Activated CD4-positive, CD25-positive, alpha-beta regulatory T cell treated with anti-CD3 and anti-CD28 coated beads, Interleukin-2, amount 50 U/mL, for 24 hours (primary cell): Measurements from ENCODE around the gene PDE1A.
A peak's percentile ranks its signal among the peaks of the same experiment; 100 is the strongest.

Experiments used
- ATAC-seq, 2 donors: fragments of 150-1000 bp; cut with Tn5 transposase; one replicate each; pipeline ENCODE4 v1.10.0; 2021; ENCODE audit warnings: mild to moderate bottlenecking in 1 of 2, moderate library complexity in 1 of 2

PDE1A gene

DNA sequence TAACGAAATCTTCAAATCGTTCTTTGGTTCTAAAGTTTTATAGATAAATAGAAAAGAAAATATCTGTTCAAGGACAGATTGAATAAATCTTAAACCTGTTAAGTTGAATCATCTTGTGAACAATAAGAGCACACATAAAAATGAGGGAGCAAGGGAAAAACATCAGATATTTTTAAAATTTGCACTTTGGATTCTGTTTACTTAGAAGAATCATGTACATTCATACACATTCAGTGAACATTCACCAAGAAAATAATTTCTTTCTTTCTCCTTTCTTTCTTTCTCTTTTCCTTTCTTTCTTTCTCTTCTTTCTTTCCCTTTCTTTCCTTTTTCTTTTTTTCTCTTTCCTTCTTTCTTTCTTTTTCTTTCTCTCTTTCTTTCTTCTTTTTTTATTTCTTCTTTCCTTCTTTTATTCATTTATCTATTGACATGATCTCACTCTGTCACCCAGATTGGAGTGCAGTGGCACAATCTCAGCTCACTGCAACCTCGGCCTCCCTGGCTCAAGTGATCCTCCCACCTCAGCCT lies 164.9 kb downstream of the PDE1A start:
- ATAC-seq: no peak

DNA sequence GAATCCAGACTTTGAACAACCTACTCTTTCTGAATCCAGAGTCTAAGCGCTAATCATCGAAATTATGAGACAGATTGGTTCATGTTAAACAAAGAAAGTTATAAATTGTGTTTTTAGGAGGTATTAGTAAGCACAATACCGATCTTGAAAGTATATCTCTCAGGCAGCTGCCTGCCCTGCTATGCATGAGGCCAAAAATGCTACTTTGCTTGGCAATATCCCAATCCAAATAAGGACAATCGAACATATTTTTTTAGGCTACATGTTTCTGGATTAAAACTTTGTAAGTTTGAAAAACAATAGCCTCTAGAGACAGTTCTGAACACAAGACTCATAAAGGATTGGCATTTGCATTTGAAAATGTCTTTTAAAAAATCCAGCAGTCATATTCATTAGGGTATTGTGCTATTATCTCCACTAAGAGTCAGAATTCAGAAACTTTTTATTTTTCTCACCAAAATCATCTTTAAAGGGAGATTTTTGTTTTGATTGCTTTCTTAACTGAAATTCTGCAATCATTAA lies 167.1 kb downstream of the PDE1A start:
- ATAC-seq: no peak

DNA sequence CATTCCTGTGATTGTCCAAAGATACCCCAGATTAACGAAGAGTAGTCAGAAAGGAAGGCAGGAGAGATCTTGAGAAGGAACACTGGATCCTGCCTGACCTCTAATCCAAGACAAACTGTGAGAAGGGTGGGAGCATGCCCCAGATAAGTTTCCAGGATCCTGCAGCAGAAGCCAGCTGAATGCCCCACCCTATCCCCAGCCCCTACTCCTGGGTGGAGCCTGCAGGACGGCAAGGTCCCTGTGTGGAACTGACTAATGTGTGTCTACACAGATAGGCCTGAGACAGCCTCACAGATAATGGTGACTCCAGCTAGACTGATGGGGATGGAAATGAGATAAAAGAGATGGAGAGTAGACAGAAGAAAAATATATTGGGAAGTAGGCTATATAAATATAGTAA lies 174.3 kb downstream of the PDE1A start:
- ATAC-seq: no peak

DNA sequence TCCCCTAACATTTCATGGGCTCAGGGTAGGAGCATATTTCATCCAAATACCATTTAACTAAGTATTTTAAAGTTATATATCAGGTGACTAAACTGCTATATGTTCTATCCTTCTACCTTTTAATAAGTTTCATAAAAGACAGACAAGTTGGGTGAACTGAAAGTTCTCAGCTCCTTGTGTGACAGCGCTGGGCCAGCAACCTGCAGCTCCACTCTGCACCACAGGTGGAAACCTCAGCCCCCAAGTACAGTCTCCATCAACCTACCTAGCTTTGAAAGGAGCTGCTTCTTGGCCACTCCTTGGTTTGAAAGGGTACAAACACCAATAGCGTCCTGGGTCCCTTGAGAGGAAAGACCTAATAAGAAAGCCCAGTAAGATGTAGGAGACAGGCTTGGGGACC lies 177.9 kb downstream of the PDE1A start:
- ATAC-seq: no peak

DNA sequence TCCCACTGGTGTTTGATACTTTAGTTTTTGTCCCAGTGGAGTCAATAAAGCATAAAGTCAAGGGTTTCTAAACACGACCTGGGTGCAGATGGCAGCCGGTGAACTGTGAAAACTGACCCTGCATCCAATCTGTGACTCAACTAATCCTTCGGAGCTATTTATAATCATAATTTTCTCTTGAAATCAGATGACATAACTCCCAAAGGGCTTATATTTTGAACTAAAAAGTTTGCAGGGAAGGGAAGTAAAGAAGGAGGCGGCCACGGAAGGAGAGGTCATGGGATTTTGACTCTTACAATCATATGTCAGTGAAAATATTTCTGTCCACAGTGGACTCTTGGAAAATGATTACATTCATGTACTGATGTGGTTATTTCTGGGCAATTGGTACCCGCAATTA lies 178.5 kb downstream of the PDE1A start:
- ATAC-seq: no peak

DNA sequence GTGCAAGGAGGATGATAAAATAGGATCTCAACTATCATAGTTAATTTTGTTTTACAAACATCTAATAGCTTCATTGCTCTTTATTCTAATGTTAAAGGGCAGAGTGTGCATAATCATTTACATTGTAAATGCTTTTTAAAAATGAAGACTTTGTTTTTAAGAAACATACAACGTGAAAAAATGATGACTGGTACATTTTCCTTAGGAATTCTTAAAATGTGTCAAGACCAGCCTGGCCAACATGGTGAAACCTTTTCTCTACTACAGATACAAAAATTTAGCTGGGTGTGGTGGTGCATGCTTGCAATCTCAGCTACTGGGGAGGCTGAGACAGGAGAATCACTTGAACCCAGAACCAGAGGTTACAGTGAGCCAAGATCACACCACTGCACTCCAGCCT lies 179.0 kb downstream of the PDE1A start:
- ATAC-seq: no peak

DNA sequence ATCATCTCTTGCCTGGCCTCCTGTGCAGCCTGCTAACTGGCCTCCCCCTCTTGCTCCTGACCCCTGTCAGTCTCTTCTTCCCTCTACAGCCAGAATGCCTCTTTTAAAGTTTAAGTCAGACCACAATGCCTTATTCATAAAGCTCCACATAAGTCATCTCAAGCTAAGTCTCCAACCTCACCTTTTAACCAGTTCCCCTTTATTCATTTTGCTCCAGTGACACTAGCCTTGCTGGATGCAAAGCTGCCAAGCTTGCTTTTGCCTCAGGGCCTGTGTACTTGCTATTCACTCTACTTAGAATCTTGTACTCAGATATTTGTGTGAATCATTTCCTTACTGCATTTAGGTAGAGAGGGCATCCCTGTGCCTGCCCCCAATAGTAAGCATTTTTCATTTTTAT lies 180.9 kb downstream of the PDE1A start:
- no peak for ATAC-seq

DNA sequence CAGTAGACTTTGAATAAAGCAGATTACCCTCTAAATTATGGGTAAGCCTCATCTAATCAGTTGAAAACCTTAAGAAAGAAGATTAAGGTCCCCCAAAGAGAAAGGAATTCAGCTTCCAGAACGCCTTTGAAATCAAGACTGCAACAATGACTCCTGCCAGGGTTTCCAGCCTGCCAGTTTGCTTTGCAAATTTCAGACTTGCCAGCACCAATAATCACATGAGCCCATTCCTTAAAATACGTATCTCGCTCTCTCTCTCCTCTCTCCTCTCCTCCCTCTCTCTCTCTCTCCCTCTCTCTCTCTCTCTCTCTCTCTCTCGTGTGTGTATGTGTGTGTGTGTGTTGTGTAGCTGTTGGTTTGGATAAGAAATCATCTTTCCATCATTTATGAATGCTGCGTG lies 184.2 kb downstream of the PDE1A start:
- ATAC-seq: no peak

DNA sequence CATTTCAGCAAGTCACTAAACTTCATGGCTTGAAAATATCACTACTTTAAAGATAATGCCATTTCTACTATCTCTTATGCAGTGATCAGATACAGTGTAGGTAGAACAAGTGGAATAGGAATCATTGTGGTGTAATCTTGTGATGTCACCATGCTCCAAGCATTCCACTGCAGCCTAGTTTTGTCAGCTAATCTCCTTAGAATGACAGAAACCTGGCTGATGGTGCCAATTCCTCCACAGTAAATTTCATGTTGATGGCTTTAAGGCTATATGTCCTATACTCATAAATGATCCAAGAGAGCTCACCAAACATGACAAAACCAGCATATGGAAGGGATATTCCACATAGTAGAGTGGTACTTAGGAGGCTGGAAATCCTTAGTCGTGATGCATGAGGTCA lies 184.9 kb downstream of the PDE1A start:
- no peak for ATAC-seq

DNA sequence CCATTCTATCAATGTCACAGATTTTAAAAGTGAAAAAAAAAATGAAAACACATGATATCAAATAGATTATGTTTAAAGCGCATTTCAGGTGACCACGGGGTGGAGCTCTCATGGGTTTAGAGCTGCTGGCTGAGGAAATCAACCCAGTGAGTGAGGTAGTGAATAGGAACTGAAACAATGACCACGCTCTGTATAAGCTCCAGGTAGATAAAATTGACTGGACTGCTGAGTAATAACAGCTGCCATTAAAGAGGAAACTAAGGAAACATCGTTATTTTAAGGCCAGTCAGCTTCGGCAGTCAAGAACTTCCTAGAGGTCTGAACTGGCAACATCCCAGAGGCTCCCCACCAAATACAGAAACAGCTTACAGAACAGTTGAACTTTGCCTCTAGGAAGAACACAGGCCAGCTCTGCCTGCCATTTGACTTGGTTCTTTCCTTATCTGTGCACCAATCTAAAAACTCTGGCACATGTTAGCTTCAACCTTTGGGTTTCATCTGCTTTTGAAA lies 185.9 kb downstream of the PDE1A start:
- ATAC-seq: peak in 1 of 2 donors; percentile 30

DNA sequence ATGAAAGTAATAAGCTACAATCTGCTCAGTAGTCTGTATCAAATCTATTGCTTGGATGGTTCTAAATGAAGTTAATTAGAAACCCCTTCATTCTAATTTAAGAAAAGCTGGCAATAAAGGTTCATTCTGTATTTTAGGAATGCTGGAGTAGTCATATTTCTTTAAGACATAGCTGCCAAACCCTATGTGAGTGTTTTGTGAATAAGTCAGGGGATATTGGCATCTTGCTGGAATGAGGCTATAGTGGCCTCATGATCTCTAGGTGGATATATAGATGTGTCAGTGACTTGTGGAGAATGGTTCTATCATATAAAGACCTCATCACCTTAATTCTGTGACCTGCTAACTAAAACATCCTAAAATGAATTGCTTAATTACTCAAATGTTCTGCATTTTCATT lies 196.3 kb downstream of the PDE1A start:
- ATAC-seq: no peak

DNA sequence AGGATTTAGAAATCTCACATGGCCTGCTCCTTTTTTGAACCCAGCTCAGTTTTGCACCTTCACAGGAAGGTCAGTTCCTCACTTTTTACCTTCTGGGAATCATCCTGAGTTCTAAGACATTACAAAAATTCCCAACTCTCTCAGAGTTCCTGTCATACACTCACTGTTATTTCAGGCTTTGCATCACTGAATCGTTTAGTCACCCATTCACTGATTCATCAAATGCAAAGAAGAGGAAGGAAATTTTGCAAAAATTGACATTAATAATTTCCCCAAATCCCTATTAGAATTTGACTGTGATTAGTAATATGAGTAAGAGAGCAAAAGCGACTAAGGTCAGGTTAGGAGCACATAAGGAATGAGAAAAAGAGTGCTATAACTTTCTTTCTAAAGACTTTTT lies 197.5 kb downstream of the PDE1A start:
- ATAC-seq: no peak

DNA sequence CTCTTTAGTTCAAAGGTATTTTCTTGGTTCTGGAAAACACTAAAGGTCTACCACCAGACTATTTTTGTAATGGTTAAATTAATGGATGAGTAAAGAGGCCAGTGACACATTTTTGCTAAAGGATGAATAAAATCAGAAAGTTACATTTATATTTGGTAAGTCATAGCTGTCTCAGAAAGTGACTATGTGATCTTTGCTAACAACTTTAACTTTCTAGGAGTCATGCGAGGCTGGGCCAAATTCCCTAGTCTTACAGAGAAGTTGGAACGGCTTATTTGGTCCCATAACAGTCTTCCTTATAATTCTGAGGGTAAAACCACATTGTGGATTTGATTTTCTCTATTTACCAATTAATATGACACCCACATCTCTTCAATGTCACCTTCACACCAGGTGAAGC lies 198.1 kb downstream of the PDE1A start:
- no peak for ATAC-seq

DNA sequence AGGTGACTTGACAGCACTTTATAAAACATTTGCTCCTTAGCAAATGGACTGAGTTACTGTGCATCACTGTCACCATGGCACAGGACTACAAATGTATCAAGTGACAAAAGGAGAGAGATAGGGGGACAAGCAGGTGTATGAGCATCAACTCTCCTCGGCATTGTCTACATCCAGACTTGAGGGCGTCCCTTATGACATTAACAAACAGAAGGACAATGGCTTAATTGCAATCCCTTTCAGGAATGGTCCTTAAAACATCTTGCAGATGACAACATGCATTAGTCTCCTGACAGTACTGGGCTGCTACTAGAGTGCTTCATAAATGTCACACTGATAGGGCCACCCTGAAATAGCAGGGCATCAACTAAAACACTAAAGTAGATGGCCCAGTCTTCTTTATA lies 198.8 kb downstream of the PDE1A start:
- ATAC-seq: no peak

DNA sequence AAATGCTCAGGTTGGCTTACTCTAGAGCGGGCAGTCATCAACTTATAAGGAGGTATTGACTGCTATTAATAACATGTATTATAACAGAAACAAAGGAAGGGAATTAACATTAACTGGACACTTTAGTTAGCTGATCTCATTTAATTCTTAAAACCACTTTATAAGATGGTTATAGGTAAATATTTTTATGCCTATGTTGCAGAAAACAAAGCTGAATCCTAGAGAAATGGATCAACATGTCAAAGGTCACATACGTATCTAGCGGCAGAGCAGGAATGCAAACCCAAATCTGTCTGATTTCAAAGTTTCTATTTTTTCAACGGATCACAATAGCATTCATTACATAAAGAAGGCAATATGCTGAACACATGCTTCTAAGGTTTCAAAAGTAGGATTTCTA lies 200.0 kb downstream of the PDE1A start:
- no peak for ATAC-seq

DNA sequence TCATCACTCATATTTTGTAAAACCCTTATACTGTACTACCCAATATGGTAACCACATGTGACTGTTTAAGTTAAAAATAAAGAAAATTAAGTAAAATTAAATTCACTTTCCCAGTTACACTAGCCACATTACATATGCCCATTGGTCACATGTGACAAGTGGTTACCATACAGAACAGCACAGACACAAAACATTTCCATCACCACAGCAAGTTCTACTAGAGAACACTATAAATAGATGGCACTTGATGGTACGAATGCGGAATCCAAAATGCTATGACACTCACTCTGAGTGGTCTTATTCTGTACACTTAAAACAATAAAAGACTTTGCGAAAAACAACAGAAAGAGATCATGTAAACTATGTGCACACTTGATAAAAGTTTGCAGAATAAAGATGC lies 202.2 kb downstream of the PDE1A start:
- ATAC-seq: no peak

DNA sequence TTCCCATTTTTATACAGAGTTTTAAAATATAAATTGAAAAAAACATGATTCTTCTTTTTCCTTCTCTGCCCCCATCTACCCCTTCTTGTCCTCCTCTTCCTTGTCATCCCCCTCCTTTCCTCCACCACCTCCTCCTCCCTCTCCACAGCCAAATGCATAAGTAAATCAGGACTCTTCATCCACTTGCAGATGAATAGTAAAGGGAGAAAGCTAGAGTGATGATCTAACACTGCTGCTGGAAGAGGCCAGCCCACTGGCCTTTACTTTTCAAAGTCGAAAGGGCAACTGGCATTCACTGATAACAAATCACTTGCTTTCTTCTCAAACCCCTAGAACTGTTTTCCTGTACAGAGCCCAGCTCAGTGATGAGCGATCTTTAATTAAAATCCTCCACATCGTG lies 205.8 kb downstream of the PDE1A start:
- ATAC-seq: no peak

DNA sequence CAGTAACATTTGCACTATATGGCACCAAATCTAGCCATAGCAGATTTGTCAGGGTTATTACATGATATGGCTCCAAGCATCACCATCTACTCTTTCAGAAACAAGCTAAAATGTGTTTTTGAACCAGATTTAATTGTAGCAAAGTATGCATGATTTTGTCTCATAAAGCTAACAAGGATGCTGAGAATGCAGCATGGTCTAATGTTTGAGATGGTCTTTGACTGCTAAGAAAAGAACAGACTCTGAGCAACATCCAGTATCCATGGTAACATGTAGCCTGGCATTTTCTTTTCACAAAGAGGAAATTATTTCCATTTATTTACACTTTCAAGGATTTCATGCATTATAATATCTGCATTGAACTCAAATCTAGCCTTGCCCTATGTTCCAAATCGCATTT lies 206.5 kb downstream of the PDE1A start:
- ATAC-seq: no peak

DNA sequence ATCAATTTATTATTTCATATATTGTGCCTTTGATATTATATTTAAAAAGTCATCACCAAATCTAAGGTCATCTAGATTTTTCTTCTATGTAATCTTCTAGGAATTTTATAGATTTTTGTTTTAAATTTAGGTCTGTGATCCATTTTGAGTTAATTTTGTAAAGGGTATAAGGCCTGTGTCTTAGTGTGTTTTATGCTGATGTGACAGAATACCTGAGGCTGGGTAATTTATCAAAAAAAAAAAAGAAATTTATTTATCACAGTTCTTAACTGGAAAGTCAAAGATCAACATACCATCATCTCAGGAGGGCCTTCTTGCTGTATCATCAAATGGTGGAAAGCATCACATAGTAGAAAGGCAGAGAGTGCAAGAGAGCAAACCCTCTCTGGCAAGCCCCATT lies 216.2 kb downstream of the PDE1A start:
- ATAC-seq: no peak

DNA sequence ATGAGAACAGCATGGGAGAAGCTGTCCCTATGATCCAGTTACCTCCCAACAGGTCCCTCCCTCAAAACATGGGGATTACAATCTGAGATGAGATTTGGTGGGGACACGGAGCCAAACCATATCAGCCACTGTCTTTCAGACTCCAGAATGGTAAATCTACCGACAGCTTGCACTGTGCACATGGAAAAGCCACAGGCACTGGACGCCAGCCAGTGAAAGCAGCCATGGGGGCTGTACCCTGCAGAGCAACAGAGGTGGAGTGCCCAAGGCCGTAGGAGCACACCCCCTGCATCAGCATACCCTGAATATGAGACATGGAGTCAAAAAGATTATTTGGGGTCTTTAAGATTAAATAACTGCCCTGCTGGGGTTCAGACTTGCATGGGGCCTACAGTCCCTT lies 218.4 kb downstream of the PDE1A start:
- ATAC-seq: no peak

DNA sequence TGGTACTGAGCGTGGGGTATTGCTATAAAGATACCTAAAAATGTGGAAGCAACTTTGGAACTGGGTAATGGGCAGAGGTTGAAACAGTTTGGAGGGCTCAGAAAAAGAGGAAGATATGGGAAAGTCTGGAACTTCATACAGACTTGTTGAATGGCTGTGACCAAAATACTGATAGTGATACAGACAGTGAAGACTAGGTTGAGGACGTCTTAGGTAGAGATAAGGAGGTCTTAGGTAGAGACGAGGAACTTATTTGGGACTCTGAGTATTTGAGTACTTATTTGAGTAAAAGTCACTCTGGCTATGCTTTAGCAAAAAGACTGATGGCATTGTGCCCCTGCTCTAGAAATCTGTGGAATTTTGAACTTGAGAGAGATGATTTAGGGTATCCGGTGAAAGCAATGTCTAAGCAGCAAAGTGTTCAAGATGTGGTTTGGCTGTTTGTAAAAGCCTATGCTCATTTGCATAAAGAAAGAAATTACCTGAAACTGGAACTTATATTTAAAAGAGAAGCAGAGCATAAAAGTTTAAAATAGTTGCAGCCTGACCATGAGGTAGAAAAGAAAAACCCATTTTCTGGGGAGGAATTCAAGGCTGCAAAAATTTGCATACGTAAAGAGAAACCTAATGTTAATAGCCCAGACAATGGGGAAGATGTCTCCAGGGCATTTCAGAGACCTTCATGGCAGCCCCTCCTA lies 219.6 kb downstream of the PDE1A start:
- ATAC-seq: no peak

DNA sequence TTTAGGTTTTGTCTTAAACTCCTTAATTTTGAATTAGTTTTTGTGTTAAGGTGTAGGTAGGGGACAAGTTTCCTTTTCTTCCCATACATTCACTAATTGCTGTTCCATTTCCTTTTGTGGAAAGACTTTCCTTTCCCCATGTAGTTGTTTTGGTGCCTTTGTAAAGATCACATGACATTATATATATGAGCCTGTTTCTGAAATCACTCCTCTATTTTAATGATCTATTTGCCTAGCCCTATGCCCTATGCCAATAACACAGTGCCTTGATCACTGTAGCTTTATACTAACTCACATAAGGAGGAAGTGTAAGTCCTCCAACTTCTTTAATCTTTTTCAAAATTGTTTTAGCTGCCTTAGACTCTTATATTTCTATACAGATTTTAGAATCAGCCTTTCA lies 229.3 kb downstream of the PDE1A start:
- no peak for ATAC-seq

DNA sequence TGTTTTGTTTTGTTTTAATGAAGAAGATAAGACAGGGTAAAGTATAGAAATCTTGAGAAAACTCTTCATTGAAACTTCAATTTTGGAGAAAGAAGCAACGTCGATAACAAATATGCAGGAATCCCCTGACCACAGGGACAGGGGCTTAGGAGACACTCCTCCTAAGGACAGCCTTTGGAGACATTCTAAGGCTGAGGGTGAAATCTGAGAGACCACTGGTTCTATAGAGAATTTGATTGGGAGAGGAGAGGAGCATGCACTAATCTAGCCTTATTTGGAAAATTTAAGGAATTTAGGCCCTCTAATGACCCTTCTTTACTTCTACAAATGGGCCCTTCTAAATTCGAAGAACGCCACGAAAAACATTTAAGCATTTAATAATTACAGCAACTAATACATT lies 233.5 kb downstream of the PDE1A start:
- ATAC-seq: no peak

DNA sequence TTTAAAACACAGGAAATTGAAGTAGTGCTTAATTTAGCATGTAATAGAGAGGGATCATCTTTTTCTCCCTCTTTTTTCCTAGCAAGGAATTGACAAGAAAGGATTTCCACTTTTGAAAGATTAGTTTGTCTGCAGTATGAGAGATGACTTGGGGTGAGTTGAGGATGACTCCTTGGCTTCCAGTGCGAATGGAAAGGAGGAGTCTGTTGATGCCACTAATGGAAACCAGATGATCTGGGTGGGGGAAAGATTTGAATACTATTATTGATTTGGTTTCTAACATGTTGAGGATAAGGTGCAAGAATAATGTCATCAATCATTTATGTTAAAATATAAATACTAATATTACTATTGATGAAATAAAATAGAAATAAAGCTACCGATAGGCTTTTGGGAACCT lies 235.8 kb downstream of the PDE1A start:
- no peak for ATAC-seq

DNA sequence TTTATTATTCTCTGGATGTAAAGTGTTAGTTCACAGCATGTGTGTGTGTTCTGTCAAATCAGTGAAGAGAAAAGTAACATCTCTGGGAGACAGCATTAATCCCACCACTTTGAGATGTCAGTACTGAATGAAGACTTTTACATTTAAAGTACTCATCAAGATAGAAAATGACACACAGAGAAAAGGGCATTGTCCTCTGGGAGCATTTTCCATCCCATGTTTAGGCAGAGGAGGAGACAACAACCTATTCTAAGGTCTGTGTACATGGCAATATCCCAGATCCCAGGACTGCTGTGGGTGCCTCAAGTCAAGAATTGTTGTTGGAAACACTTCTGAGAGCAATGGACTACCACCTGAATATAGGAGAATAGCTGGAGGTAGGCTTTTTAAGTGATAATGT lies 239.7 kb downstream of the PDE1A start:
- ATAC-seq: no peak
